Activated T-helper 1 cell treated with anti-CD3 and anti-CD28 coated beads, Interleukin-12 subunit alpha, Interleukin-12 subunit beta, Interleukin-2, Interleukin-4 antibody, amounts not matched to agents 30 ng/mL and 10 ng/mL and 1 ng/mL, durations not matched to agents 14 hours and 24 hours and 36 hours (primary cell): Measurements from ENCODE around the gene TRPV2. TPM values are rescaled to one million over a fixed set of nuclear protein-coding genes. Genes with fewer than 3 reads are reported as not detected.

Experiments
- DNase-seq: peaks from one replicate; pipeline ENCODE4 v3.0.0; 2021; ENCODE audit warnings: low spot score
- H3K27ac Mint-ChIP-seq: one replicate; pipeline ENCODE4 v1.8.0; 2021; ENCODE audit warnings: mild to moderate bottlenecking, mixed read lengths
- H3K27me3 Mint-ChIP-seq: one replicate; pipeline ENCODE4 v1.8.0; 2022; ENCODE audit warnings: mild to moderate bottlenecking, moderate library complexity, mixed read lengths; ENCODE audit not compliant: insufficient read depth
- H3K36me3 Mint-ChIP-seq: one replicate; pipeline ENCODE4 v1.8.0; 2021; ENCODE audit warnings: low read depth, mixed read lengths
- H3K4me1 Mint-ChIP-seq: one replicate; pipeline ENCODE4 v1.8.0; 2021; ENCODE audit warnings: low read depth, mixed read lengths
- H3K4me3 Mint-ChIP-seq: one replicate; pipeline ENCODE4 v1.8.0; 2021; ENCODE audit warnings: mild to moderate bottlenecking, moderate library complexity, mixed read lengths
- H3K9me3 Mint-ChIP-seq: one replicate; pipeline ENCODE4 v1.8.0; 2021; ENCODE audit warnings: mixed read lengths
- intact Hi-C: fragments of 100-400 bp; cut with micrococcal nuclease; formaldehyde crosslinking; loops from one replicate; pipeline ENCODE4 v1.15.1; 2024
- total RNA-seq: library from RNA; stranded (reverse); gene quantifications from 2 replicates; pipeline ENCODE4 v1.2.3, GENCODE V29; 2022

TRPV2 gene, protein sequence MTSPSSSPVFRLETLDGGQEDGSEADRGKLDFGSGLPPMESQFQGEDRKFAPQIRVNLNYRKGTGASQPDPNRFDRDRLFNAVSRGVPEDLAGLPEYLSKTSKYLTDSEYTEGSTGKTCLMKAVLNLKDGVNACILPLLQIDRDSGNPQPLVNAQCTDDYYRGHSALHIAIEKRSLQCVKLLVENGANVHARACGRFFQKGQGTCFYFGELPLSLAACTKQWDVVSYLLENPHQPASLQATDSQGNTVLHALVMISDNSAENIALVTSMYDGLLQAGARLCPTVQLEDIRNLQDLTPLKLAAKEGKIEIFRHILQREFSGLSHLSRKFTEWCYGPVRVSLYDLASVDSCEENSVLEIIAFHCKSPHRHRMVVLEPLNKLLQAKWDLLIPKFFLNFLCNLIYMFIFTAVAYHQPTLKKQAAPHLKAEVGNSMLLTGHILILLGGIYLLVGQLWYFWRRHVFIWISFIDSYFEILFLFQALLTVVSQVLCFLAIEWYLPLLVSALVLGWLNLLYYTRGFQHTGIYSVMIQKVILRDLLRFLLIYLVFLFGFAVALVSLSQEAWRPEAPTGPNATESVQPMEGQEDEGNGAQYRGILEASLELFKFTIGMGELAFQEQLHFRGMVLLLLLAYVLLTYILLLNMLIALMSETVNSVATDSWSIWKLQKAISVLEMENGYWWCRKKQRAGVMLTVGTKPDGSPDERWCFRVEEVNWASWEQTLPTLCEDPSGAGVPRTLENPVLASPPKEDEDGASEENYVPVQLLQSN
- total RNA-seq, result 38.2 and 42.2 TPM in 2 replicates

GRCh38 chr17:16415031-16415924, at the start of gene TRPV2:
TSS of gene TRPV2 (plus strand) at chr17:16415571. CDS start at chr17:16417669, 2,098 bp downstream.
- Mint-ChIP-seq H3K4me3 (peak within 1 kb of the TSS; percentile 96), H3K9me3 (no peaks in the 10 kb centered on the region), H3K36me3 (peaks cover 28% of the 10 kb centered on the region), H3K27ac (peak within 1 kb of the TSS; percentile 99), H3K27me3 (no peaks in the 10 kb centered on the region), H3K4me1 (peaks cover 43% of the 10 kb centered on the region)
- DNase-seq, result peak; percentile 37
- intact Hi-C loops, result loop anchor here (1.0 to 10.0 kb wide), 2 partner anchors 51 to 390 kb away; no protein-coding TSS in a partner anchor

- H3K4me1 Mint-ChIP-seq, result no peaks in the 10 kb centered on the region
- no peak overlapping the region for H3K27ac Mint-ChIP-seq
- H3K4me3 Mint-ChIP-seq, result no peak overlapping the region
- intact Hi-C loops, result no loop called here
- no peak for DNase-seq
- H3K9me3 Mint-ChIP-seq, result no peaks in the 10 kb centered on the region
- no peaks in the 10 kb centered on the region for H3K36me3 Mint-ChIP-seq
- H3K27me3 Mint-ChIP-seq, result peaks cover 7% of the 10 kb centered on the region
Measured at GRCh38 chr17:16371742-16372141, 43.6 kb upstream of the TRPV2 start.

DNA sequence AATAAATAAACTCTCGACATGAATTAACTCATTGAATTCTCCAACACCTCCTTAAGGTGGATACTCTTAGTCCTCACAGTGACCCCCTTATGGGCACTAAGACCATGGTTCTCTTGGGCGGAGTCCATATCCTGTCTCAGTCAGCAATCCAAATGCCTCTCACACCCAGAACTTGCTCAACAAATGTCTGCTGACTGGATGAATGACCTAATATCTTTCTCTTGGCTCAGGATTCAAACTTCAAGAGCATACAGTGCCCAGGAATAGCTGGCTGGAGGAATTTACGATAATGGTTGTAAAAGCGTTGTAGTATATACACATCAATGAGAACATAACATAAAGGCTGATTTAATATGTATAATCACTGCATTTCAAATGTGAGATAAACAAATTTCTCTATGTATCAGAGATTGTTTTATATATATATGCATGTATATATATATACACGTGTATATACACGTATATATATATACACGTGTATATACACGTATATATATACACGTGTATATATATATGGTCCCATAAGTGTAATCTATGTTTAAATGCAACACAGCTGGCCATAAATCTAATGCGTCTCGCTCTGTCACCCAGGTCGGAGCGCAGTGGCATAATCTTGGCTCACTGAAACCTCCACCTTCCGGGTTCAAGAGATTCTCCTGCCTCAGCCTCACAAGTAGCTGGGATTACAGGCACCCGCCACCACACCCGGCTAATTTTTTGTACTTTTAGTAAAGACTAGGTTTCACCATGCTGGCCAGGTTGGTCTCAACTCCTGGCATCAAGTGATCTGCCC, 41.0 kb upstream of the TRPV2 start:
- Mint-ChIP-seq H3K27ac (no peak overlapping the region), H3K4me3 (no peak overlapping the region)
- intact Hi-C loops, result no loop called here

GRCh38 chr17:16377941-16378341, 37.4 kb upstream of the TRPV2 start:
- intact Hi-C loops, result no loop called here
- Mint-ChIP-seq H3K36me3 (peaks cover 16% of the 10 kb centered on the region), H3K27me3 (peaks cover 7% of the 10 kb centered on the region), H3K4me3 (no peak overlapping the region), H3K4me1 (peaks cover 12% of the 10 kb centered on the region), H3K27ac (no peak overlapping the region), H3K9me3 (no peaks in the 10 kb centered on the region)
- DNase-seq, result no peak

More for the DNA sequence above, 41.0 kb upstream of the TRPV2 start:
- no peaks in the 10 kb centered on the region for H3K9me3 Mint-ChIP-seq
- no peak for DNase-seq
- H3K4me1 Mint-ChIP-seq, result no peaks in the 10 kb centered on the region
- peaks cover 7% of the 10 kb centered on the region for H3K27me3 Mint-ChIP-seq
- no peaks in the 10 kb centered on the region for H3K36me3 Mint-ChIP-seq

DNA sequence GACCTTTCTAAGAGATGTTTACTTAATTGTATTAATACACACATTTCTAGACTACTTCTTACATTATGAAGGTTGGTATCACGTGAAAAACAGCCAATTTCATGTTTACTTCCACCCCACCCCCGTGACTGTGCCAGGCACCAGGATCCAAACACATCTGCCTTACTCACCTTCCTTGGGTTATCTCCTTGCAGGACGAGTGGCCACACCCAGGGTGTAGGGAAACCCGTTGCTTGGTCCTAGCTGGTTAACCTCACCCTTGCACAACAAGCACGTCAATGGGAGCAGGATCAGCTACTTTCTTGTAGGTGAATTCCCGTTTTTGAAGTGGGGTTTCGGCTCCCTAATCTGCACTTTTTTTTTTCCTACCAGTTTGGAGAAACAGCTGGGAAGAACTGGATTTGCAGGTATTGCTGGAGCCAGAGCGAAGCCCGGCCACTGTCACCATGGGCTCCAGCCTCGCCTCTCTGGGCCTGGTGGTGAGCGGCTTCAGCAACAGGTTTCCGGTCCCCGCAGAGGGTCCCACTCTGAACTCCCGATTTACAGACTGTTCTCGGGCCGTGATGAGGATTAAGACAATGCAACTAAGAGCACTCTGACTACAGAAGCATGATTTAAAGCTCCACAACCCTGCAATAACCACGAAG, 36.6 kb upstream of the TRPV2 start:
- Mint-ChIP-seq H3K4me1 (peaks cover 20% of the 10 kb centered on the region), H3K27me3 (peaks cover 7% of the 10 kb centered on the region), H3K9me3 (no peaks in the 10 kb centered on the region), H3K36me3 (peaks cover 24% of the 10 kb centered on the region), H3K27ac (no peak overlapping the region), H3K4me3 (no peak overlapping the region)
- no peak for DNase-seq
- intact Hi-C loops, result no loop called here

DNA sequence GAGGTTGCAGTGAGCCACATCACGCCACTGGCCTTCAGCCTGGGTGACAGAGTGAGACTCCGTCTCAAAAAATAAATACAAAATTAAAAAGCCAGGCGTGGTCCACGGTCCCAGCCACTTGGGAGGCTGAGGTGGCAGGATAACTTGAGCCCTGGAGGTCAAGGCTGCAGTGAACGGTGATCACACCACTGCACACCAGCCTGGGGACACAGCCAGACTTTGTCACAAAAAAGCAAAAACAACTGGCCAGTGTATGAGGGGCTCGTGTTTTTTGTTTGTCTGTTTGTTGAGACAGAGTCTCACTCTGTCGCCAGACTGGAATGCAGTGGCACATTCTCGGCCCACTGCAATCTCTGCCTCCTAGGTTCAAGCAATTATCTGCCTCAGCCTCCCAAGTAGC, 35.7 kb upstream of the TRPV2 start:
- Mint-ChIP-seq H3K4me3 (no peak overlapping the region), H3K27me3 (peaks cover 5% of the 10 kb centered on the region), H3K9me3 (no peaks in the 10 kb centered on the region), H3K4me1 (peaks cover 29% of the 10 kb centered on the region), H3K27ac (no peak overlapping the region), H3K36me3 (peaks cover 32% of the 10 kb centered on the region)
- DNase-seq, result no peak
- intact Hi-C loops, result loop anchor here (1.0 to 2.0 kb wide), 4 partner anchors 16 to 210 kb away; partner anchors contain the start of gene PIGL

GRCh38 chr17:16380640-16381495, 34.5 kb upstream of the TRPV2 start, which contains the start of gene UBB:
TSS of gene UBB (plus strand) at chr17:16381091. CDS start at chr17:16381908, 817 bp downstream.
- peak; percentile 94 for DNase-seq
- H3K9me3 Mint-ChIP-seq, result no peaks in the 10 kb centered on the region
- peak within 1 kb of the TSS; percentile 92 for H3K27ac Mint-ChIP-seq
- peaks cover 32% of the 10 kb centered on the region for H3K36me3 Mint-ChIP-seq
- intact Hi-C loops, result loop anchor here (1.0 to 2.0 kb wide), 10 partner anchors 18 to 208 kb away; partner anchors contain the start of genes CENPV, PIGL and ZNF287
- peaks cover 29% of the 10 kb centered on the region for H3K4me1 Mint-ChIP-seq
- peaks cover 1% of the 10 kb centered on the region for H3K27me3 Mint-ChIP-seq
- peak within 1 kb of the TSS; percentile 90 for H3K4me3 Mint-ChIP-seq

GRCh38 chr17:16381496-16381820, 33.9 kb upstream of the TRPV2 start:
- intact Hi-C loops, result loop anchor here (1.0 to 2.0 kb wide), 8 partner anchors 17 to 188 kb away; partner anchors contain the start of genes CENPV, PIGL and ZNF287
- DNase-seq, result no peak
- peak overlapping the region; percentile 90 for H3K4me3 Mint-ChIP-seq
- H3K27me3 Mint-ChIP-seq, result peaks cover under 1% of the 10 kb centered on the region
- H3K9me3 Mint-ChIP-seq, result no peaks in the 10 kb centered on the region
- H3K36me3 Mint-ChIP-seq, result peaks cover 32% of the 10 kb centered on the region
- H3K27ac Mint-ChIP-seq, result peak overlapping the region; percentile 92
- H3K4me1 Mint-ChIP-seq, result peaks cover 31% of the 10 kb centered on the region

- Mint-ChIP-seq H3K36me3 (peaks cover 32% of the 10 kb centered on the region), H3K27me3 (peaks cover 8% of the 10 kb centered on the region), H3K27ac (no peak overlapping the region), H3K9me3 (no peaks in the 10 kb centered on the region), H3K4me3 (peak overlapping the region; percentile 90), H3K4me1 (peaks cover 41% of the 10 kb centered on the region)
- intact Hi-C loops, result no loop called here
- DNase-seq, result no peak
Measured at GRCh38 chr17:16383216-16383615, 32.2 kb upstream of the TRPV2 start.

DNA sequence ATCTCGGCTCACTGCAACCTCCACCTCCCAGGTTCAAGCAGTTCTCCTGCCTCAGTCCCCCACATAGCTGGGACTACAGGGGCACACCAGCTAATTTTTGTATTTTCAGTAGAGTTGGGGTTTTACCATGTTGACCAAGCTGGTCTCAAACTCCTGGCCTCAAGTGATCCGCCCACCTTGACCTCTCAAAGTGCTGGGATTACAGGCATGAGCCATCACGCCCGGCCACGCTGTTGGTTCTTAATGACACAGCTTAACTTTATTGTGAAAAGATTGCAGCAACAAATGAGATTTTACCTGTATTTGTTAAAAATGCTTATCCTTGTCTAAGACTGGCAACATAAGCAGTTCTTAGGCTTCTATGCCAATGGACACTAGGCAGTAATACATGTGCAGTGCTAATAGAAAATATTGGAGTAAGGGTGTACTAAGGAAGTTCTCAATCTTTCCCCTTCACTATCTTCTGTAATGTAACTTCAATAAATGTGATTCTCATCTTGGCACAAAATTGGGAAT, 31.5 kb upstream of the TRPV2 start:
- Mint-ChIP-seq H3K27me3 (peaks cover 8% of the 10 kb centered on the region), H3K27ac (peak overlapping the region; percentile 23), H3K4me1 (peaks cover 41% of the 10 kb centered on the region), H3K9me3 (no peaks in the 10 kb centered on the region), H3K4me3 (peak overlapping the region; percentile 90), H3K36me3 (peaks cover 32% of the 10 kb centered on the region)
- no peak for DNase-seq
- intact Hi-C loops, result no loop called here
